ENCODE results near the gene PPP4R1.

DNA sequence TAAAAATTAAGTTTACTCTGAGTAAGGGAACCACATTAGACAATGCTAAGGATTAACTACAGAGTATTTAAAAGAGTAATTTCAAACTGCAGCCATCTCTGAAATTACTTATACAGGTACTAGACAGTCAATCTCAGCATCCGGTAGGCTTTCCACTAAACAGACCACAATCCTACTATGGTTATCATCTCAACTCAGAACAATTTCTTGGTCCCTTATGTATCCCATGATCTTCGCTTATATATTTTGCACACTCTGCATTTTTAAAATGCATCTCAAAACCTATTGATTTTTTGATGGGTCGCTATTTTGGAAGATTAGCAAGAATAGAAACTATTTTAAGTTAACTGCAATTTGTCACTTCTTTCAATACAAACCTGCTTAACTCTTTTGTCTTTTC, 1.4 kb downstream of the PPP4R1 start:
- TF ChIP-seq, protein P1, sequence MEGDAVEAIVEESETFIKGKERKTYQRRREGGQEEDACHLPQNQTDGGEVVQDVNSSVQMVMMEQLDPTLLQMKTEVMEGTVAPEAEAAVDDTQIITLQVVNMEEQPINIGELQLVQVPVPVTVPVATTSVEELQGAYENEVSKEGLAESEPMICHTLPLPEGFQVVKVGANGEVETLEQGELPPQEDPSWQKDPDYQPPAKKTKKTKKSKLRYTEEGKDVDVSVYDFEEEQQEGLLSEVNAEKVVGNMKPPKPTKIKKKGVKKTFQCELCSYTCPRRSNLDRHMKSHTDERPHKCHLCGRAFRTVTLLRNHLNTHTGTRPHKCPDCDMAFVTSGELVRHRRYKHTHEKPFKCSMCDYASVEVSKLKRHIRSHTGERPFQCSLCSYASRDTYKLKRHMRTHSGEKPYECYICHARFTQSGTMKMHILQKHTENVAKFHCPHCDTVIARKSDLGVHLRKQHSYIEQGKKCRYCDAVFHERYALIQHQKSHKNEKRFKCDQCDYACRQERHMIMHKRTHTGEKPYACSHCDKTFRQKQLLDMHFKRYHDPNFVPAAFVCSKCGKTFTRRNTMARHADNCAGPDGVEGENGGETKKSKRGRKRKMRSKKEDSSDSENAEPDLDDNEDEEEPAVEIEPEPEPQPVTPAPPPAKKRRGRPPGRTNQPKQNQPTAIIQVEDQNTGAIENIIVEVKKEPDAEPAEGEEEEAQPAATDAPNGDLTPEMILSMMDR (IDR thresholded peaks at IDR 0.05 in 8 of 11, conservative IDR thresholded peaks at IDR 0.05 in 3 of 11), result no peak
- TF ChIP-seq POLR2A (IDR thresholded peaks at IDR 0.05), result no peak
- TF ChIP-seq POLR2AphosphoS5 (IDR thresholded peaks at IDR 0.05), result no peak

Measured in spleen (tissue), 7 donors.